GM23338 (cell line): ENCODE measurements around the gene COX15.

Source experiments
- CREB1 ChIP-seq: fragments of 250-450 bp; sonication (Bioruptor Pico); IDR thresholded peaks from 2 replicates; pipeline ENCODE4 v1.5.0; 2020; ENCODE audit warnings: low read depth, mild to moderate bottlenecking, moderate library complexity
- EZH2 ChIP-seq: fragments of 200-600 bp; sonication (generic); IDR thresholded peaks from one replicate; pipeline ENCODE4 v1.8.0; 2017; ENCODE audit warnings: antibody characterized with exemption, mild to moderate bottlenecking, low read depth; ENCODE audit not compliant: unreplicated experiment
- JUNB ChIP-seq: IDR thresholded peaks from one replicate; pipeline ENCODE4 v1.6.1; 2016; ENCODE audit warnings: antibody characterized with exemption; ENCODE audit not compliant: unreplicated experiment
- ZNF114 ChIP-seq: fragments of 250-450 bp; sonication (Bioruptor Pico); IDR thresholded peaks from 2 replicates; pipeline ENCODE4 v1.5.0; 2020; ENCODE audit warnings: mild to moderate bottlenecking, moderate library complexity
- TF ChIP-seq, protein P1 (sequence below), 2 experiments: fragments of 200-600 bp in 1 of 2; sonication (generic) in 1 of 2; conservative IDR thresholded peaks; 2 replicates each; pipeline versions ENCODE4 v1.5.1 to v1.6.1; 2016 to 2017; ENCODE audit warnings: antibody characterized with exemption in 2 of 2, low read depth in 2 of 2, mild to moderate bottlenecking in 2 of 2, moderate library complexity in 1 of 2
- TF ChIP-seq, protein P2 (sequence below): IDR thresholded peaks from one replicate; pipeline ENCODE4 v1.6.1; 2018; ENCODE audit warnings: antibody characterized with exemption; ENCODE audit not compliant: unreplicated experiment

DNA sequence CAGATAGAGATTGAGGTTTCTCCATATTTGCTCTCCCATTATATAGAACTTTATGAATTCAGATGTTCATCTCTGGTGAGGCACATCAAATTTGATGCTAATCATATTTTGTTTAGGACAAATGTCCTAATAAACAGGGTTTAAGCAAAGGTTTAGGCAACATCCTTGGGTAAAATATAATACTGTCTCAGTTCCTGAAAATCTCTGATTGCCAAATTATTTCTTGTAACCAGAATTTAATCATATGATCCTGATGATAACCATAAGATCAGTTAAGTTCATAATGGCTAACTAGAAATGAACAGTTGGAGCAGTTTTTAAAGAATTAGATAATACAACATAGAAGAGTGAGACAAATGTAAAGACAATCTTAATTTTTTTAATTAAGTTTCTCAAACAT lies 18.7 kb upstream of the COX15 start:
- TF ChIP-seq EZH2: no peak
- TF ChIP-seq, protein P1, sequence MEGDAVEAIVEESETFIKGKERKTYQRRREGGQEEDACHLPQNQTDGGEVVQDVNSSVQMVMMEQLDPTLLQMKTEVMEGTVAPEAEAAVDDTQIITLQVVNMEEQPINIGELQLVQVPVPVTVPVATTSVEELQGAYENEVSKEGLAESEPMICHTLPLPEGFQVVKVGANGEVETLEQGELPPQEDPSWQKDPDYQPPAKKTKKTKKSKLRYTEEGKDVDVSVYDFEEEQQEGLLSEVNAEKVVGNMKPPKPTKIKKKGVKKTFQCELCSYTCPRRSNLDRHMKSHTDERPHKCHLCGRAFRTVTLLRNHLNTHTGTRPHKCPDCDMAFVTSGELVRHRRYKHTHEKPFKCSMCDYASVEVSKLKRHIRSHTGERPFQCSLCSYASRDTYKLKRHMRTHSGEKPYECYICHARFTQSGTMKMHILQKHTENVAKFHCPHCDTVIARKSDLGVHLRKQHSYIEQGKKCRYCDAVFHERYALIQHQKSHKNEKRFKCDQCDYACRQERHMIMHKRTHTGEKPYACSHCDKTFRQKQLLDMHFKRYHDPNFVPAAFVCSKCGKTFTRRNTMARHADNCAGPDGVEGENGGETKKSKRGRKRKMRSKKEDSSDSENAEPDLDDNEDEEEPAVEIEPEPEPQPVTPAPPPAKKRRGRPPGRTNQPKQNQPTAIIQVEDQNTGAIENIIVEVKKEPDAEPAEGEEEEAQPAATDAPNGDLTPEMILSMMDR (conservative IDR thresholded peaks at IDR 0.05; ENCODE audit: low read depth in 2 of 2): no peak
- no peak for TF ChIP-seq CREB1
- no peak for TF ChIP-seq JUNB
- TF ChIP-seq, protein P2, sequence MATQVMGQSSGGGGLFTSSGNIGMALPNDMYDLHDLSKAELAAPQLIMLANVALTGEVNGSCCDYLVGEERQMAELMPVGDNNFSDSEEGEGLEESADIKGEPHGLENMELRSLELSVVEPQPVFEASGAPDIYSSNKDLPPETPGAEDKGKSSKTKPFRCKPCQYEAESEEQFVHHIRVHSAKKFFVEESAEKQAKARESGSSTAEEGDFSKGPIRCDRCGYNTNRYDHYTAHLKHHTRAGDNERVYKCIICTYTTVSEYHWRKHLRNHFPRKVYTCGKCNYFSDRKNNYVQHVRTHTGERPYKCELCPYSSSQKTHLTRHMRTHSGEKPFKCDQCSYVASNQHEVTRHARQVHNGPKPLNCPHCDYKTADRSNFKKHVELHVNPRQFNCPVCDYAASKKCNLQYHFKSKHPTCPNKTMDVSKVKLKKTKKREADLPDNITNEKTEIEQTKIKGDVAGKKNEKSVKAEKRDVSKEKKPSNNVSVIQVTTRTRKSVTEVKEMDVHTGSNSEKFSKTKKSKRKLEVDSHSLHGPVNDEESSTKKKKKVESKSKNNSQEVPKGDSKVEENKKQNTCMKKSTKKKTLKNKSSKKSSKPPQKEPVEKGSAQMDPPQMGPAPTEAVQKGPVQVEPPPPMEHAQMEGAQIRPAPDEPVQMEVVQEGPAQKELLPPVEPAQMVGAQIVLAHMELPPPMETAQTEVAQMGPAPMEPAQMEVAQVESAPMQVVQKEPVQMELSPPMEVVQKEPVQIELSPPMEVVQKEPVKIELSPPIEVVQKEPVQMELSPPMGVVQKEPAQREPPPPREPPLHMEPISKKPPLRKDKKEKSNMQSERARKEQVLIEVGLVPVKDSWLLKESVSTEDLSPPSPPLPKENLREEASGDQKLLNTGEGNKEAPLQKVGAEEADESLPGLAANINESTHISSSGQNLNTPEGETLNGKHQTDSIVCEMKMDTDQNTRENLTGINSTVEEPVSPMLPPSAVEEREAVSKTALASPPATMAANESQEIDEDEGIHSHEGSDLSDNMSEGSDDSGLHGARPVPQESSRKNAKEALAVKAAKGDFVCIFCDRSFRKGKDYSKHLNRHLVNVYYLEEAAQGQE: no peak
- TF ChIP-seq ZNF114 (CRISPR knock-in tag): no peak
